Gastrocnemius medialis (tissue), 4 donors: Measurements from ENCODE around the gene ZNF511. TPM values are rescaled to one million over a fixed set of nuclear protein-coding genes. Genes with fewer than 3 reads are reported as not detected.

Experiments
- ATAC-seq, 2 donors: fragments of 150-250 bp; one replicate each; pipeline ENCODE4 v1.9.1; 2016
- DNase-seq, 2 donors: peaks; one replicate each; pipeline ENCODE4 v3.0.0-alpha.2; 2019
- H3K27ac ChIP-seq, 4 donors: fragments of 200-600 bp; sonication (generic); 1 replicate in 1 of 4; 2 replicates in 3 of 4; pipeline ENCODE4 v1.5.1; 2016 to 2018; ENCODE audit warnings: mild to moderate bottlenecking in 2 of 4, moderate library complexity in 1 of 4
- H3K27me3 ChIP-seq, 3 donors: fragments of 200-600 bp; sonication (generic) in 2 of 3; 1 replicate in 1 of 3; 2 replicates in 2 of 3; pipeline versions ENCODE4 v1.5.1 to v1.6.0; 2016 to 2019; ENCODE audit warnings: mild to moderate bottlenecking in 1 of 3, moderate library complexity in 1 of 3
- H3K36me3 ChIP-seq, 2 donors: fragments of 200-600 bp; sonication (generic) in 1 of 2; one replicate each; pipeline ENCODE4 v1.5.1; 2017 to 2018
- H3K4me1 ChIP-seq, 2 donors: fragments of 200-600 bp; sonication (generic) in 1 of 2; one replicate each; pipeline ENCODE4 v1.5.1; 2016 to 2017; ENCODE audit warnings: mild to moderate bottlenecking in 2 of 2
- H3K4me3 ChIP-seq, 4 donors: fragments of 200-600 bp; sonication (generic) in 3 of 4; 1 replicate in 1 of 4; 2 replicates in 3 of 4; pipeline ENCODE4 v1.5.1; 2016 to 2019; ENCODE audit warnings: mild to moderate bottlenecking in 2 of 4
- H3K9me3 ChIP-seq, 3 donors: fragments of 200-600 bp; sonication (generic) in 2 of 3; 1 replicate in 1 of 3; 2 replicates in 2 of 3; pipeline ENCODE4 v1.5.1; 2016 to 2019
- CTCF ChIP-seq, 5 experiments: fragments of 450-650 bp in 3 of 5; fragments of 200-600 bp in 2 of 5; sonication (generic) in 2 of 5; IDR thresholded peaks in 4 of 5; conservative IDR thresholded peaks in 1 of 5; 1 replicate in 4 of 5; 2 replicates in 1 of 5; pipeline ENCODE4 v1.5.1; 2016 to 2019; ENCODE audit warnings: antibody characterized with exemption in 5 of 5, mild to moderate bottlenecking in 3 of 5, moderate library complexity in 3 of 5
- POLR2A ChIP-seq, 2 donors: fragments of 450-650 bp; IDR thresholded peaks; one replicate each; pipeline ENCODE4 v1.6.1; 2017; ENCODE audit warnings: antibody characterized with exemption in 2 of 2, mild to moderate bottlenecking in 2 of 2, moderate library complexity in 2 of 2
- in situ Hi-C, 4 donors: fragments of 200-750 bp; cut with MboI; loops; one replicate each; pipeline versions ENCODE4 v1.15.0 to v1.8.0; 2017; ENCODE audit warnings: low sequenced_read_pairs in 4 of 4
- intact Hi-C: fragments of 100-400 bp; cut with DNase I; formaldehyde crosslinking; loops from one replicate; pipeline ENCODE4 v1.15.1; 2023; ENCODE audit warnings: low total_unique reads
- total RNA-seq, 4 donors: library from RNA; depleted of rRNA; stranded (reverse); fragments of >200 nt; gene quantifications; one replicate each; pipeline versions ENCODE4 v1.1.0 to v1.2.3, GENCODE V29; 2016

The ZNF511 gene
- total RNA-seq, 4 donors from 2014 or later = 25.0 to 49.5 (median 41.9) TPM

- no peaks in the 10 kb centered on the region for H3K27me3 ChIP-seq
- DNase-seq (no peak), ATAC-seq (no peak)
- H3K4me1 ChIP-seq = peaks cover 4% of the 10 kb centered on the region in 2 donors
- H3K27ac ChIP-seq = no peak overlapping the region
- in situ Hi-C loops = no loop called here
- H3K36me3 ChIP-seq = no peaks in the 10 kb centered on the region
- intact Hi-C loops = no loop called here
- no peak overlapping the region for H3K4me3 ChIP-seq
- TF ChIP-seq POLR2A (IDR thresholded peaks at IDR 0.05) (no peak), CTCF (IDR thresholded peaks at IDR 0.05 in 4 of 5, conservative IDR thresholded peaks at IDR 0.05 in 1 of 5) (no peak)
- H3K9me3 ChIP-seq = no peaks in the 10 kb centered on the region
Observed at GRCh38 chr10:133267293-133267692, 41.4 kb upstream of the ZNF511 start.

- Histone ChIP-seq H3K9me3 (no peaks in the 10 kb centered on the region), H3K4me1 (no peaks in the 10 kb centered on the region), H3K36me3 (no peaks in the 10 kb centered on the region), H3K4me3 (no peak overlapping the region), H3K27me3 (no peaks in the 10 kb centered on the region), H3K27ac (no peak overlapping the region)
- in situ Hi-C loops = no loop called here
- no peak for TF ChIP-seq CTCF (IDR thresholded peaks at IDR 0.05 in 4 of 5, conservative IDR thresholded peaks at IDR 0.05 in 1 of 5)
- TF ChIP-seq POLR2A (IDR thresholded peaks at IDR 0.05) = no peak
- intact Hi-C loops = no loop called here
- DNase-seq (no peak), ATAC-seq (no peak)
Observed at GRCh38 chr10:133267829-133268228, 40.9 kb upstream of the ZNF511 start.

GRCh38 chr10:133268532-133268931 lies 40.2 kb upstream of the ZNF511 start:
- in situ Hi-C loops = no loop called here
- TF ChIP-seq CTCF (IDR thresholded peaks at IDR 0.05 in 4 of 5, conservative IDR thresholded peaks at IDR 0.05 in 1 of 5) = no peak
- TF ChIP-seq POLR2A (IDR thresholded peaks at IDR 0.05) = no peak
- Histone ChIP-seq H3K36me3 (no peaks in the 10 kb centered on the region), H3K9me3 (no peaks in the 10 kb centered on the region), H3K4me3 (no peak overlapping the region), H3K27ac (no peak overlapping the region), H3K4me1 (no peaks in the 10 kb centered on the region), H3K27me3 (no peaks in the 10 kb centered on the region)
- intact Hi-C loops = no loop called here
- DNase-seq (no peak), ATAC-seq (no peak)

GRCh38 chr10:133269367-133269766 lies 39.3 kb upstream of the ZNF511 start:
- no peak for ATAC-seq
- no peaks in the 10 kb centered on the region for H3K36me3 ChIP-seq
- H3K27ac ChIP-seq = no peak overlapping the region
- no peaks in the 10 kb centered on the region for H3K4me1 ChIP-seq
- no peaks in the 10 kb centered on the region for H3K9me3 ChIP-seq
- H3K4me3 ChIP-seq = no peak overlapping the region
- no peaks in the 10 kb centered on the region for H3K27me3 ChIP-seq
- DNase-seq = no peak
- in situ Hi-C loops = no loop called here
- intact Hi-C loops = no loop called here
- TF ChIP-seq CTCF (IDR thresholded peaks at IDR 0.05 in 4 of 5, conservative IDR thresholded peaks at IDR 0.05 in 1 of 5) (no peak), POLR2A (IDR thresholded peaks at IDR 0.05) (no peak)

GRCh38 chr10:133270204-133270603 lies 38.5 kb upstream of the ZNF511 start:
- intact Hi-C loops (no loop called here), in situ Hi-C loops (no loop called here)
- TF ChIP-seq POLR2A (IDR thresholded peaks at IDR 0.05) (no peak), CTCF (IDR thresholded peaks at IDR 0.05 in 4 of 5, conservative IDR thresholded peaks at IDR 0.05 in 1 of 5) (no peak)
- Histone ChIP-seq H3K36me3 (no peaks in the 10 kb centered on the region), H3K27me3 (peaks cover 0 to 4% (median 2%) of the 10 kb centered on the region in 3 donors), H3K4me1 (no peaks in the 10 kb centered on the region), H3K9me3 (no peaks in the 10 kb centered on the region), H3K4me3 (no peak overlapping the region), H3K27ac (no peak overlapping the region)
- no peak for ATAC-seq
- DNase-seq = no peak
